ENCODE results near the gene FAM184B.

DNA sequence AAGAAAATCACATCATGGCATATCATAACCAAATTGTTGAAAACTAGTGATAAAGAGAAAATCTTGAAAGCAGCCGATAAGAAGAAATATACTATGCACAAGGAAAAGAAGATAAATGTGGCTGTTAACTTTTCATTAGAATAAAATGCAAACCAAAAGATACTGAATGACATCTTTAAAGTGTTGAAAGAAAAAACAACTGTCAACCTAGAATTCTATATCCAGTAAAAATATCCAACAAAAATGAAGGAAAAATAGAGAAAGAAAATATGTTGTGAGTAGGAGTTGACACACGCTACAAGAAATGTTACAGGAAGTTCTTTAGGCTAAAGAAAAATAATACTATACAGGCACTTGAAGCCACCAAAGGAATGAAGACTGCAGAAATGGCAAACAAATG, 82.0 kb downstream of the FAM184B start:
- TF ChIP-seq, protein P1, sequence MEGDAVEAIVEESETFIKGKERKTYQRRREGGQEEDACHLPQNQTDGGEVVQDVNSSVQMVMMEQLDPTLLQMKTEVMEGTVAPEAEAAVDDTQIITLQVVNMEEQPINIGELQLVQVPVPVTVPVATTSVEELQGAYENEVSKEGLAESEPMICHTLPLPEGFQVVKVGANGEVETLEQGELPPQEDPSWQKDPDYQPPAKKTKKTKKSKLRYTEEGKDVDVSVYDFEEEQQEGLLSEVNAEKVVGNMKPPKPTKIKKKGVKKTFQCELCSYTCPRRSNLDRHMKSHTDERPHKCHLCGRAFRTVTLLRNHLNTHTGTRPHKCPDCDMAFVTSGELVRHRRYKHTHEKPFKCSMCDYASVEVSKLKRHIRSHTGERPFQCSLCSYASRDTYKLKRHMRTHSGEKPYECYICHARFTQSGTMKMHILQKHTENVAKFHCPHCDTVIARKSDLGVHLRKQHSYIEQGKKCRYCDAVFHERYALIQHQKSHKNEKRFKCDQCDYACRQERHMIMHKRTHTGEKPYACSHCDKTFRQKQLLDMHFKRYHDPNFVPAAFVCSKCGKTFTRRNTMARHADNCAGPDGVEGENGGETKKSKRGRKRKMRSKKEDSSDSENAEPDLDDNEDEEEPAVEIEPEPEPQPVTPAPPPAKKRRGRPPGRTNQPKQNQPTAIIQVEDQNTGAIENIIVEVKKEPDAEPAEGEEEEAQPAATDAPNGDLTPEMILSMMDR (IDR thresholded peaks at IDR 0.05) = no peak
- TF ChIP-seq EP300 (IDR thresholded peaks at IDR 0.05) = no peak
- TF ChIP-seq POLR2A (IDR thresholded peaks at IDR 0.05) = no peak
